B cell (primary cell): ENCODE measurements around the gene ROBO2. TPM values are rescaled to one million over a fixed set of nuclear protein-coding genes. Genes with fewer than 3 reads are reported as not detected.

ENCODE experiments used
- ATAC-seq: fragments of 200-7000 bp; cut with Tn5 transposase; one replicate; pipeline ENCODE4 v1.10.0; 2021; ENCODE audit warnings: low read depth, mild to moderate bottlenecking, moderate number of reproducible peaks, moderate library complexity
- CTCF ChIA-PET: fragments of 350-600 bp; sonication (Branson Sonifier 250); formaldehyde crosslinking; loops from one replicate; lab custom pipeline; 2021; ENCODE audit warnings: antibody characterized with exemption, inconsistent platforms; lab: Charles Lee
- POLR2A ChIA-PET: fragments of 350-600 bp; sonication (Branson Sonifier 250); formaldehyde crosslinking; loops from one replicate; lab custom pipeline; 2021; ENCODE audit warnings: antibody characterized with exemption; lab: Charles Lee
- DNase-seq: peaks from one replicate; pipeline ENCODE4 v3.0.0; 2013
- H2AFZ ChIP-seq: 2 replicates; pipeline ENCODE4 v1.6.1; 2012; ENCODE audit warnings: mild to moderate bottlenecking, low read depth, low read length; ENCODE audit not compliant: insufficient read depth, poor library complexity, severe bottlenecking
- H3K27ac ChIP-seq, 2 donors: 1 replicate in 1 of 2; 2 replicates in 1 of 2; pipeline ENCODE4 v1.5.1; 2012 to 2013; ENCODE audit warnings: low read length in 2 of 2, mild to moderate bottlenecking in 2 of 2, moderate library complexity in 1 of 2
- H3K27me3 ChIP-seq, 4 experiments: fragments of 200-600 bp in 1 of 4; sonication (generic) in 1 of 4; replicated peaks in 1 of 4; 1 replicate in 2 of 4; 2 replicates in 2 of 4; pipeline versions ENCODE4 v1.6.1 to v1.7.0; 2013 to 2016; ENCODE audit warnings: low read length in 3 of 4, mild to moderate bottlenecking in 2 of 4, mixed read lengths in 1 of 4, moderate library complexity in 1 of 4; ENCODE audit not compliant: insufficient read depth in 4 of 4, control insufficient read depth in 3 of 4; ENCODE audit errors: control extremely low read depth in 1 of 4
- H3K36me3 ChIP-seq, 2 experiments: replicated peaks in 1 of 2; 1 replicate in 1 of 2; 2 replicates in 1 of 2; pipeline versions ENCODE4 v1.6.1 to v1.7.1; 2013; ENCODE audit warnings: low read length in 1 of 2; ENCODE audit not compliant: insufficient read depth in 2 of 2, control insufficient read depth in 1 of 2; ENCODE audit errors: control extremely low read depth in 1 of 2, extremely low read depth in 1 of 2
- H3K4me1 ChIP-seq, 2 donors: fragments of 200-600 bp in 1 of 2; sonication (generic) in 1 of 2; 1 replicate in 1 of 2; 2 replicates in 1 of 2; pipeline versions ENCODE4 v1.5.1 to v1.6.1; 2013 to 2017; ENCODE audit warnings: low read length in 2 of 2; ENCODE audit not compliant: control insufficient read depth in 2 of 2, insufficient read depth in 2 of 2
- H3K4me2 ChIP-seq: replicated peaks from 2 replicates; pipeline ENCODE3; 2012; ENCODE audit warnings: mild to moderate bottlenecking, low read depth, low read length; ENCODE audit not compliant: poor library complexity, severe bottlenecking
- H3K4me3 ChIP-seq, 5 experiments: fragments of 200-600 bp in 1 of 5; sonication (generic) in 1 of 5; 1 replicate in 3 of 5; 2 replicates in 2 of 5; pipeline versions ENCODE4 v1.5.1 to v1.7.0; 2011 to 2016; ENCODE audit warnings: low read length in 4 of 5, mild to moderate bottlenecking in 4 of 5, low read depth in 2 of 5, control low read depth in 1 of 5, moderate library complexity in 1 of 5; ENCODE audit not compliant: insufficient read depth in 1 of 5; ENCODE audit errors: control extremely low read depth in 1 of 5, extremely low read depth in 1 of 5
- H3K79me2 ChIP-seq: fragments of 200-600 bp; sonication (generic); one replicate; pipeline ENCODE4 v1.6.0; 2016; ENCODE audit warnings: low read length; ENCODE audit not compliant: control insufficient read depth, insufficient read depth
- H3K9ac ChIP-seq: fragments of 200-600 bp; sonication (generic); 2 replicates; pipeline ENCODE4 v1.6.1; 2017; ENCODE audit warnings: mild to moderate bottlenecking, low read length, moderate library complexity
- H3K9me3 ChIP-seq, 3 donors: one replicate each; pipeline versions ENCODE4 v1.6.1 to v1.7.1; 2013; ENCODE audit warnings: low read length in 2 of 3; ENCODE audit not compliant: control insufficient read depth in 2 of 3, insufficient read depth in 1 of 3; ENCODE audit errors: control extremely low read depth in 1 of 3
- H4K20me1 ChIP-seq: 2 replicates; pipeline ENCODE4 v1.6.0; 2012; ENCODE audit warnings: mild to moderate bottlenecking, low read length; ENCODE audit not compliant: insufficient read depth, control insufficient read depth, poor library complexity, severe bottlenecking
- H3K27ac Mint-ChIP-seq: one replicate; pipeline ENCODE4 v1.8.0; 2021; ENCODE audit warnings: mixed read lengths
- H3K27me3 Mint-ChIP-seq: one replicate; pipeline ENCODE4 v1.8.0; 2021; ENCODE audit warnings: mixed read lengths
- H3K4me1 Mint-ChIP-seq: one replicate; pipeline ENCODE4 v1.8.0; 2021; ENCODE audit warnings: mixed read lengths
- H3K4me3 Mint-ChIP-seq: one replicate; pipeline ENCODE4 v1.8.0; 2021; ENCODE audit warnings: mixed read lengths
- H3K9me3 Mint-ChIP-seq: one replicate; pipeline ENCODE4 v1.8.0; 2022; ENCODE audit warnings: mixed read lengths; ENCODE audit not compliant: insufficient read depth
- EZH2 ChIP-seq: IDR thresholded peaks from 2 replicates; pipeline ENCODE4 v1.6.1; 2012; ENCODE audit warnings: borderline replicate concordance, low read depth, mild to moderate bottlenecking, moderate library complexity, low read length; ENCODE audit not compliant: insufficient read depth, poor library complexity, severe bottlenecking
- WGBS: methylation state at CpG from one replicate; pipeline ENCODE4 v1.1.5; 2013; ENCODE audit warnings: missing lambda C conversion rate; ENCODE audit not compliant: insufficient coverage; 5-methylcytosine and 5-hydroxymethylcytosine counted together
- intact Hi-C: fragments of 100-400 bp; cut with micrococcal nuclease; formaldehyde crosslinking; loops from one replicate; pipeline ENCODE4 v1.10.0; 2022
- polyA plus RNA-seq: library from polyadenylated mRNA; depleted of rRNA; stranded (reverse); fragments of >200 nt; gene quantifications from 2 replicates; pipeline ENCODE4 v1.2.3, GENCODE V29; 2012
- total RNA-seq, 2 donors: library from RNA; stranded (reverse); fragments of 120-200 nt in 1 of 2; gene quantifications; 1 replicate in 1 of 2; 2 replicates in 1 of 2; pipeline versions ENCODE4 v1.2.3 to v1.2.4, GENCODE V29; 2013 to 2022
- TF ChIP-seq, protein P1 (sequence below): fragments of 200-600 bp; IDR thresholded peaks from one replicate; pipeline ENCODE4 v1.8.0; 2022; ENCODE audit warnings: antibody characterized with exemption, mild to moderate bottlenecking

Gene ROBO2
- total and polyA plus RNA-seq, 2 donors (not counting 1 experiment from before 2014, with no cell fraction given) = not detected

DNA sequence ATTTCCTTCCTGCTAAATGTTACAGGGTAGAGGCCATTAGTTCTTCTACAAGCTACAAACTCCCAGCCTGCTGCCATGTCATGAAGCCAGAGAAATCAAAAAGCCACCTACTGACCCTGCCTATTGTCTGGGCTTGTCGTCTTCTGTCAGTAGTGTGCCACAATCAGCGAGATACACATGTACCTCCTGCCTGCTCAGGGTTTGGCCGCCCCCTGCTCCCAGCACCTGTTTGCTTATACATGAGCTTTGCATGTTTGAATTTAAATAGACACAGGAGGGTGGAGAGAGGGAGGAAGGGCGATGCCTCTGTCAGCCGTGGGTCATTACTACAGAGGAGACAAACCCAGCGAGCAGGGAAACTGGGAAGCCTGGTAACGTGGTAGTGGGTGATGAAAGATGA is 106.1 kb downstream of the ROBO2 start:
- Histone ChIP-seq H3K79me2 (no peaks in the 10 kb centered on the region), H3K9me3 (no peaks in the 10 kb centered on the region), H3K4me1 (no peaks in the 10 kb centered on the region), H2AFZ (no peak overlapping the region), H3K36me3 (no peaks in the 10 kb centered on the region), H3K4me2 (no peak overlapping the region), H3K4me3 (no peak overlapping the region), H4K20me1 (no peaks in the 10 kb centered on the region), H3K9ac (no peak overlapping the region), H3K27me3 (no peaks in the 10 kb centered on the region), H3K27ac (no peak overlapping the region)
- 61% methylated on average over 4 of the region's 7 CpGs for WGBS
- CTCF ChIA-PET = no interaction called here
- ATAC-seq (no peak), DNase-seq (no peak)
- Mint-ChIP-seq H3K27me3 (no peaks in the 10 kb centered on the region), H3K4me3 (no peak overlapping the region), H3K4me1 (no peaks in the 10 kb centered on the region), H3K27ac (no peak overlapping the region), H3K9me3 (peaks cover 5% of the 10 kb centered on the region)
- no peak for TF ChIP-seq EZH2
- TF ChIP-seq, protein P1, sequence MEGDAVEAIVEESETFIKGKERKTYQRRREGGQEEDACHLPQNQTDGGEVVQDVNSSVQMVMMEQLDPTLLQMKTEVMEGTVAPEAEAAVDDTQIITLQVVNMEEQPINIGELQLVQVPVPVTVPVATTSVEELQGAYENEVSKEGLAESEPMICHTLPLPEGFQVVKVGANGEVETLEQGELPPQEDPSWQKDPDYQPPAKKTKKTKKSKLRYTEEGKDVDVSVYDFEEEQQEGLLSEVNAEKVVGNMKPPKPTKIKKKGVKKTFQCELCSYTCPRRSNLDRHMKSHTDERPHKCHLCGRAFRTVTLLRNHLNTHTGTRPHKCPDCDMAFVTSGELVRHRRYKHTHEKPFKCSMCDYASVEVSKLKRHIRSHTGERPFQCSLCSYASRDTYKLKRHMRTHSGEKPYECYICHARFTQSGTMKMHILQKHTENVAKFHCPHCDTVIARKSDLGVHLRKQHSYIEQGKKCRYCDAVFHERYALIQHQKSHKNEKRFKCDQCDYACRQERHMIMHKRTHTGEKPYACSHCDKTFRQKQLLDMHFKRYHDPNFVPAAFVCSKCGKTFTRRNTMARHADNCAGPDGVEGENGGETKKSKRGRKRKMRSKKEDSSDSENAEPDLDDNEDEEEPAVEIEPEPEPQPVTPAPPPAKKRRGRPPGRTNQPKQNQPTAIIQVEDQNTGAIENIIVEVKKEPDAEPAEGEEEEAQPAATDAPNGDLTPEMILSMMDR = no peak
- intact Hi-C loops = no loop called here
- POLR2A ChIA-PET = no interaction called here

DNA sequence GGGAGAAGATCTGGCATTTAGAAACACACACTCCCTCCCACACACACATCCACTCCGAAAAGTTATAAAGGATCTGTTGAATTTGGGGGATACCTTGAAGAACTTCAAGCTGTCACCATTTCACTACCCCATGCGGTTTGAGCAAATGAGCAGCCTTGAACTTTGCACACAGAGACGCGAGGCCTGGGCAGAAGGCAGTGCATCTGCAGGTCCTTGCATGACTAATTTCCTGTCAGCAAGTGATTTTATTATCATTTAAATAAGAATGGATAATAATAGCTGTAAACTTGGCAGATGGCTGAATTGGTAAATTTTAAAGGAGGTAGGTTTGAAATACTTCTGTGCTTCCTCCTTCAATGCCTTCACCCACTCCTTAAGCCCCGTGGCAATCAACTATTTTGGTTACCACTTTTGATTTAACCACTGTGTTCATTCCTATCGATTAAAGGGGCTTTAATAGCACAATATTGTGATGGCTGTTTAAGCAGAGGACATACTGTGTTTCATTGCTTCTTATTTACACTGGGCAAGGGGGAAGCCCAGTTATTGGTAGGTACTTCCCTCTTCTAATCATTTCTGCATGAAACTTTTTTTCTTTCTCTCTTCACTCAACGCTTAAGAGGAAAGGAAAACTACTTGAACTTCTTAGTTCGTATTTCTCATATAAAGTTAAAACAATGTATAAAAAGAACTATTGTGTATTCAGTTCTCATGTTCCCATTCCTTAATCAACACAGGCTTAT is 108.1 kb downstream of the ROBO2 start:
- Histone ChIP-seq H3K9me3 (no peaks in the 10 kb centered on the region), H3K27ac (no peak overlapping the region), H3K36me3 (no peaks in the 10 kb centered on the region), H2AFZ (no peak overlapping the region), H4K20me1 (no peaks in the 10 kb centered on the region), H3K4me1 (no peaks in the 10 kb centered on the region), H3K9ac (no peak overlapping the region), H3K27me3 (no peaks in the 10 kb centered on the region), H3K4me3 (no peak overlapping the region), H3K79me2 (no peaks in the 10 kb centered on the region), H3K4me2 (no peak overlapping the region)
- Mint-ChIP-seq H3K27me3 (no peaks in the 10 kb centered on the region), H3K9me3 (peaks cover 5% of the 10 kb centered on the region), H3K4me3 (no peak overlapping the region), H3K27ac (no peak overlapping the region), H3K4me1 (no peaks in the 10 kb centered on the region)
- CTCF ChIA-PET = no interaction called here
- POLR2A ChIA-PET = no interaction called here
- intact Hi-C loops = no loop called here
- ATAC-seq (no peak), DNase-seq (no peak)
- WGBS = no CpG with 5 or more reads among the region's 8 CpGs
- TF ChIP-seq, protein P1 = no peak
- TF ChIP-seq EZH2 = no peak
